Left lung (tissue), 10 donors: Measurements from ENCODE around the gene TLCD5. TPM values are rescaled to one million over a fixed set of nuclear protein-coding genes. Genes with fewer than 3 reads are reported as not detected.
A peak's percentile ranks its signal among the peaks of the same experiment; 100 is the strongest.

Experiments used
- ATAC-seq: fragments of 200-7000 bp; cut with Tn5 transposase; one replicate; pipeline ENCODE4 v1.9.1; 2020; ENCODE audit warnings: moderate library complexity
- DNase-seq, 4 donors: peaks; one replicate each; pipeline ENCODE4 v3.0.0-alpha.2; 2013 to 2020
- H3K27ac ChIP-seq, 2 donors: fragments of 200-600 bp; sonication (generic) in 1 of 2; one replicate each; pipeline versions ENCODE4 v1.5.0 to v1.8.0; 2020 to 2021
- H3K27me3 ChIP-seq, 2 donors: fragments of 200-600 bp; sonication (generic) in 1 of 2; one replicate each; pipeline versions ENCODE4 v1.5.0 to v1.8.0; 2020 to 2021
- H3K36me3 ChIP-seq, 2 donors: fragments of 200-600 bp; sonication (generic) in 1 of 2; one replicate each; pipeline versions ENCODE4 v1.5.0 to v1.8.0; 2020 to 2021
- H3K4me1 ChIP-seq, 2 donors: fragments of 200-600 bp; one replicate each; pipeline ENCODE4 v1.8.0; 2021
- H3K4me3 ChIP-seq, 2 donors: fragments of 200-600 bp; sonication (generic) in 1 of 2; one replicate each; pipeline versions ENCODE4 v1.5.0 to v1.8.0; 2020 to 2021; ENCODE audit warnings: mild to moderate bottlenecking in 1 of 2
- H3K9me3 ChIP-seq, 2 donors: fragments of 200-600 bp; sonication (generic) in 1 of 2; one replicate each; pipeline versions ENCODE4 v1.5.0 to v1.8.0; 2020 to 2021
- intact Hi-C, 2 donors: fragments of 100-400 bp; cut with DNase I; formaldehyde crosslinking; loops; one replicate each; pipeline versions ENCODE4 v1.11.2 to v1.14.2; 2022
- polyA plus RNA-seq, 6 donors: library from polyadenylated mRNA; unstranded; fragments of 120-200 nt; gene quantifications; one replicate each; pipeline ENCODE4 v1.2.1, GENCODE V29; 2013; ENCODE audit not compliant: insufficient read length in 6 of 6
- total RNA-seq, 2 donors: library from RNA; stranded (reverse); fragmentation: NEBNext Ultra II Directional; extraction: Animal tissue kit (Norgen Biotek cat#: 25700); gene quantifications; one replicate each; pipeline ENCODE4 v1.2.1, GENCODE V29; 2021
- TF ChIP-seq, protein P1 (sequence below), 2 donors: fragments of 200-600 bp; sonication (generic) in 1 of 2; IDR thresholded peaks; one replicate each; pipeline versions ENCODE4 v1.5.0 to v1.8.0; 2021; ENCODE audit warnings: antibody characterized with exemption in 2 of 2
- donor health status: DM: no; HTN: yes; CAD: no.
- donor health status: DM: no; HTN: no; CAD: no.

The TLCD5 gene
- total and polyA plus RNA-seq, 8 donors = 5.2 to 19.0 (median 17.2) TPM

DNA sequence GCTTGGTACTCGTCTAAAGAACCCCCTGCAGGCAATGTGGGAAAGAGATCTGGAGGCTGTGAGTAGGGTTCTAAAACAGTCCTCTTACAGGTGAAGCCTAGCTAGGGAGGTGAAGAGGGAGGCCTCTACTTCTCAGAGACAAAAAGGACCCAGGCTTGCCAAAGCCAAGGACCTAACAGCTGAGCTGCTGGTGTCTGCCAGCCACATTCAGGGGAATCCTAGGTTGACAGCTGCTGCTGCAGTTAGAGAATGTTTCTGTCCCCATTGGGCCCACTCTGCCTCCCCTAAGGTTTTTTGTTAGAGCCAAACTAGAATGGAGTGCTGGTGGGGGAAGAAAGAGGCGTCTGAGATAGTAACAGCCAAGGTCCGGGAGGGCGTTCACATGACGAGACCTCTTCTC is 26.6 kb upstream of the TLCD5 start:
- H3K36me3 ChIP-seq = no peaks in the 10 kb centered on the region
- no peak overlapping the region for H3K27ac ChIP-seq
- DNase-seq (no peak), ATAC-seq (no peak)
- intact Hi-C loops = loop anchor here in 1 of 2 donors (5.0 kb wide), 1 partner anchor 126 kb away; no protein-coding TSS in a partner anchor
- H3K4me3 ChIP-seq = no peak overlapping the region
- peaks cover 0 to 41% of the 10 kb centered on the region in 2 donors for H3K27me3 ChIP-seq
- no peaks in the 10 kb centered on the region for H3K9me3 ChIP-seq
- TF ChIP-seq, protein P1, sequence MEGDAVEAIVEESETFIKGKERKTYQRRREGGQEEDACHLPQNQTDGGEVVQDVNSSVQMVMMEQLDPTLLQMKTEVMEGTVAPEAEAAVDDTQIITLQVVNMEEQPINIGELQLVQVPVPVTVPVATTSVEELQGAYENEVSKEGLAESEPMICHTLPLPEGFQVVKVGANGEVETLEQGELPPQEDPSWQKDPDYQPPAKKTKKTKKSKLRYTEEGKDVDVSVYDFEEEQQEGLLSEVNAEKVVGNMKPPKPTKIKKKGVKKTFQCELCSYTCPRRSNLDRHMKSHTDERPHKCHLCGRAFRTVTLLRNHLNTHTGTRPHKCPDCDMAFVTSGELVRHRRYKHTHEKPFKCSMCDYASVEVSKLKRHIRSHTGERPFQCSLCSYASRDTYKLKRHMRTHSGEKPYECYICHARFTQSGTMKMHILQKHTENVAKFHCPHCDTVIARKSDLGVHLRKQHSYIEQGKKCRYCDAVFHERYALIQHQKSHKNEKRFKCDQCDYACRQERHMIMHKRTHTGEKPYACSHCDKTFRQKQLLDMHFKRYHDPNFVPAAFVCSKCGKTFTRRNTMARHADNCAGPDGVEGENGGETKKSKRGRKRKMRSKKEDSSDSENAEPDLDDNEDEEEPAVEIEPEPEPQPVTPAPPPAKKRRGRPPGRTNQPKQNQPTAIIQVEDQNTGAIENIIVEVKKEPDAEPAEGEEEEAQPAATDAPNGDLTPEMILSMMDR (IDR thresholded peaks at IDR 0.05) = no peak
- H3K4me1 ChIP-seq = peaks cover 3 to 5% of the 10 kb centered on the region in 2 donors

DNA sequence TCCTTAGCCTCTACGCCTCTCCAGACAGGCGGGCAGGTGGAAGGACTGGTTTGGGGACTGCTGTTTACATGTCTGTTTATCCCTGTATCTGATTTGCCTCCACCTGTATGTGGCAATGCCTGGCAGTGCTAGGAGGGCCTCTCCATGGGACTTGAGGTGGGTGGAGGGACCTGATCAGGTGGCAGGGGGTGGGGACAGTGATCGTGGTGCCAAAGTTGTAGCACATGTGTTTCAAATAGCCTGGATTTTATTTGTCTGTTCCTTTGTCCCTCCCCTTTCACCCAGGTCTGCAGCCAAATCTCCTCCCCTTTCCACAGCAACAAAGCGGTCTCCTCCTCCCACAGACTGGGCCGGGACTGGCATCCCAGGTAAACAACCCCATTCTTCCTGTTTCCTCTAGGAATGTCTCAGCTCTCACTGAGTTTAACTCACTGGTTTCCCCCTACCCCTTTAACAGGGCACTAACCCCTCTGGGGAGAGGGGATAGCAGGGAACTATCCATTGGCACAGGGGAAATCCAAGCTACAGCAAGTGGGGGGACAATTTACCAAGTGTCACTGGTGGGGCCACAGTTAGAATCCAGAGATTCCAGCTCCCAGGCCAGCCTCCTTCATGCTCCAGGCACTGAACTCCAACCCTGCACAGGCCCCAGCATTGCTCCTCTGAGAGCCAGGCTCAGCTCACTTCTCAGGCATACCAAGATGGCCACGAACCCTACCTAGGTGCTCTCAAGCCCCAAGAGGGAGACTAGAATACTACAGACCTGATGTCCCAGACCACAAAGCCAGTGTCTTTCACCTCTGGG is 22.9 kb upstream of the TLCD5 start:
- intact Hi-C loops = loop anchor here in 1 of 2 donors (5.0 kb wide), 1 partner anchor 65 kb away; no protein-coding TSS in a partner anchor
- H3K36me3 ChIP-seq = no peaks in the 10 kb centered on the region
- peak in 3 of 4 donors; percentile 77 to 87 (median 81) for DNase-seq
- H3K4me1 ChIP-seq = peaks cover 3 to 5% of the 10 kb centered on the region in 2 donors
- TF ChIP-seq, protein P1 (IDR thresholded peaks at IDR 0.05) = no peak
- H3K9me3 ChIP-seq = no peaks in the 10 kb centered on the region
- H3K4me3 ChIP-seq = no peak overlapping the region
- ATAC-seq = peak; percentile 79
- H3K27me3 ChIP-seq = peaks cover 0 to 18% of the 10 kb centered on the region in 2 donors
- peak overlapping the region in 1 of 2 donors; percentile 54 for H3K27ac ChIP-seq

DNA sequence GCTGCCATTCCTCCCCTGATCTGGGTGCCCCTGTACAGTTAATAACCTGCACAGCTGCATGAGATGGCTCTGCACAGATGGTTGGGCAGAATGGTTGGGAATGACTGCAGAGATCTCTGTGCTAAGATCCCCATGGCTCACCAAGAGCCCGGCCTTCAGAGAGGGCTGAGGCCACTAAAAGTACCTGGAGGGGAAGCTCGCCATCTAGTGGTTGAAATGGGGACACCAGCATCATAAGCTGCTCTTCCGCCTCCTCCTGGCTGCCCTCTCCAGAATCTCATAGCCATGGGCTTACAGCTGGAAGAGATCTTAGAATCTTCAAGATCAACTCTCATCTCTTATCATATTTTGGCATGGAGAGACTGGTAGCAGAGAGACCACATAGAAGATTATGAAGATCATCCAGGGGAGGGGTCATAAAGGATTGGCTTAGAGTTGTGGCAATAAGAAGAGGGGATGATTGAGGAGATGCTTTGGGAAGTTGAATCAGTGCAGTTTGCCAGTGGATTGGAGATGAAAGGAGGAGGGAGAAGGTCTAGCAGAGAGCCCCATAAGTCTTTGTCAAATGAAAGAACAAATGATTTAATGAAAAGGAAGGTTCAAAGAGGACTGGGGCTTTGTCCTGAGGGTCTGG is 22.0 kb upstream of the TLCD5 start:
- TF ChIP-seq, protein P1 (IDR thresholded peaks at IDR 0.05) = peak; percentile 86 to 87
- Histone ChIP-seq H3K9me3 (no peaks in the 10 kb centered on the region), H3K36me3 (no peaks in the 10 kb centered on the region), H3K4me3 (no peak overlapping the region), H3K27ac (no peak overlapping the region), H3K4me1 (peaks cover 3 to 5% of the 10 kb centered on the region in 2 donors), H3K27me3 (peaks cover 0 to 15% of the 10 kb centered on the region in 2 donors)
- DNase-seq (peak in 2 of 4 donors; percentile 48 to 66), ATAC-seq (peak; percentile 73)
- intact Hi-C loops = loop anchor here in 1 of 2 donors (5.0 kb wide), 1 partner anchor 66 kb away; no protein-coding TSS in a partner anchor

DNA sequence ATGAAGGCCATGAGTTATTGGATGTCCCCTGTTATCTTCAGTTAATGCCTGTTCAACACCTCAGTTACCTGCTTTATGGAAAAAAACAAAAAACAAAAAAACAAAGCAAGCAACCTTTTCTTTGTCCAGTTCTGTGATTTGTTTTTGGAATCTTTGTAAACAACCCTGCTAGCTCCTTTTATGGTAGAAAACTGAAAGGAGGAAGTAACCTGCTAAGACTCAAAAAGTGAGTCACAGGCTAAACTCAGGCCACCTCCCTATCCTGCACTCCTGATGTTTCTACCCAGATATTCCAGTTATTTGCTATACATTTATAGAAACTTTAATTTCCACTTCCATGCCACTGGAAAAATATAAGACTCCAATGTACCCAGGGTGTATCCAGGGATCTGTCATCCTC is 20.6 kb upstream of the TLCD5 start:
- Histone ChIP-seq H3K9me3 (no peaks in the 10 kb centered on the region), H3K4me3 (no peak overlapping the region), H3K27me3 (peaks cover 0 to 12% of the 10 kb centered on the region in 2 donors), H3K36me3 (no peaks in the 10 kb centered on the region), H3K27ac (no peak overlapping the region), H3K4me1 (peaks cover 3 to 5% of the 10 kb centered on the region in 2 donors)
- TF ChIP-seq, protein P1 (IDR thresholded peaks at IDR 0.05) = no peak
- ATAC-seq = peak; percentile 11
- intact Hi-C loops = loop anchor here in 1 of 2 donors (5.0 kb wide), 1 partner anchor 67 kb away; no protein-coding TSS in a partner anchor
- DNase-seq = no peak

DNA sequence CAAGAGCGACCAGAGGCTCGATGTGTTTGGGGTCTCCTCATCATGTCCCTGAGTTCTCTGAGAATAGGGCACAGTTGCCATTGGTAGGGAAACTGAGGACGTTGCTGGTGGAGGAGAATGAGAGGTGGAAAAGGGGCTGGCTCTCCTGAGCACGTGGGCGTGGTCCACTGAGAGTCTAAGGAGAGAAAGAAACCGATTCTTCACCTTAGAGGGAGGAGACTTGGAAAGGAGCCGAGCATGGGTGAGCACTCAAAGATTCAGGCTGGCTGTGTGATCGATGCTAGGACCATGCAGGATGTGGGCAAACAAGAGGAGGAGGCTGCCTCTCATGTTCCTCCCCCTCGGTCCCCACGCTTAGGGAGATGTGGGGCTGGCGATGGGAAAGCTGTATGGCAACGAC is 19.8 kb upstream of the TLCD5 start:
- TF ChIP-seq, protein P1 (IDR thresholded peaks at IDR 0.05) = no peak
- no peaks in the 10 kb centered on the region for H3K36me3 ChIP-seq
- no peak overlapping the region for H3K27ac ChIP-seq
- peaks cover 0 to 11% of the 10 kb centered on the region in 2 donors for H3K27me3 ChIP-seq
- ATAC-seq (no peak), DNase-seq (no peak)
- peaks cover 3% of the 10 kb centered on the region in 2 donors for H3K4me1 ChIP-seq
- H3K9me3 ChIP-seq = no peaks in the 10 kb centered on the region
- intact Hi-C loops = no loop called here
- H3K4me3 ChIP-seq = no peak overlapping the region
